ENCODE results near the gene PTPRM.

PTPRM gene

DNA sequence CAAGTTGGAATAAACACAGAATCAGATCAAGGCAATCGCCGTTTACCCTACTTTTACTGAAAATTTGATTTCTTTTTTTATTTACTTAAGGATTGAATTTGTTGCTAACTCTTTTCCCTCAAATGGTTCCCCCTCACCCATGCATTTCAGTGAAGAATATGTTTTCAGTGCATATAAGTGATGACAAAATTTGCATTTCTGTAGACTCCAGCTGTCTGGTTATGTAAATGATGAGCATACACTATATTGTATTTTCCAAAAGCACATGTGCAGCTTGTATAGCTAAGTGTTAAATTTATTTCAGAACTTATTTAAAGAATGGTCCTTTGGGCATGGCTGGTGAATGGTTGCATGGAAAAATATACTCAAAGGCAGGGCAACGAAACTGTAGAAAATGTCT lies 437.7 kb downstream of the PTPRM start:
- no peaks in the 10 kb centered on the region for H3K9me3 Mint-ChIP-seq

GRCh38 chr18:8005870-8006569 lies 438.9 kb downstream of the PTPRM start:
- no peak overlapping the region for H3K4me3 Mint-ChIP-seq
- no peaks in the 10 kb centered on the region for H3K27me3 Mint-ChIP-seq (ENCODE audit: low read depth, poor library complexity)
- H3K36me3 Mint-ChIP-seq (ENCODE audit: low read depth), result no peaks in the 10 kb centered on the region
- peaks cover 29% of the 10 kb centered on the region for H3K4me1 Mint-ChIP-seq
- no peak overlapping the region for H3K27ac Mint-ChIP-seq
- H3K9me3 Mint-ChIP-seq, result no peaks in the 10 kb centered on the region
- TF ChIP-seq CTCF (IDR thresholded peaks at IDR 0.05), result no peak
- DNase-seq, result no peak

More for the DNA sequence above, 437.7 kb downstream of the PTPRM start:
- no peaks in the 10 kb centered on the region for H3K27me3 Mint-ChIP-seq (ENCODE audit: low read depth, poor library complexity)
- TF ChIP-seq CTCF (IDR thresholded peaks at IDR 0.05), result no peak
- DNase-seq, result no peak
- no peak overlapping the region for H3K4me3 Mint-ChIP-seq
- no peaks in the 10 kb centered on the region for H3K36me3 Mint-ChIP-seq (ENCODE audit: low read depth)
- H3K4me1 Mint-ChIP-seq, result peaks cover 40% of the 10 kb centered on the region
- H3K27ac Mint-ChIP-seq, result no peak overlapping the region

DNA sequence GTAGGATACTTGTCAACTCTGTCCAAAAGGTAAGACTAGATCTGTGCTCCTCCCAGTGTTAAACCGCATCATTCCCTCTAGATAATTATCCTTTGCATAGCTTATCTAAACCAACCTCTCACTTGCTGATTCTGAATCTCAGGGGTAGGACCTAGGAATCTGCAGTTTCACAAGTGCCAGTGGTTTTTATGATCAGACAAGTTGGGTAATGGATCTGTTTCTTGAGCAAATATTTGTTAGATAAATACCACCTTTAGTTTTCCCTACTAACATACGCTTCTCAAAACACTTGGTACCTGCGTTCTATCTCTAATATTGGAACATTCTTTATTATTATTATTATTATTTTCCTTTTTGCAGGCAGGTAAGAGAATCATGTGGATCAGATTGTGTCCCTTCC lies 439.9 kb downstream of the PTPRM start:
- DNase-seq, result no peak
- no peak for TF ChIP-seq CTCF (IDR thresholded peaks at IDR 0.05)
- Mint-ChIP-seq H3K27me3 (ENCODE audit: low read depth, poor library complexity) (no peaks in the 10 kb centered on the region), H3K27ac (no peak overlapping the region), H3K36me3 (ENCODE audit: low read depth) (no peaks in the 10 kb centered on the region), H3K4me1 (peaks cover 20% of the 10 kb centered on the region), H3K4me3 (no peak overlapping the region), H3K9me3 (no peaks in the 10 kb centered on the region)

DNA sequence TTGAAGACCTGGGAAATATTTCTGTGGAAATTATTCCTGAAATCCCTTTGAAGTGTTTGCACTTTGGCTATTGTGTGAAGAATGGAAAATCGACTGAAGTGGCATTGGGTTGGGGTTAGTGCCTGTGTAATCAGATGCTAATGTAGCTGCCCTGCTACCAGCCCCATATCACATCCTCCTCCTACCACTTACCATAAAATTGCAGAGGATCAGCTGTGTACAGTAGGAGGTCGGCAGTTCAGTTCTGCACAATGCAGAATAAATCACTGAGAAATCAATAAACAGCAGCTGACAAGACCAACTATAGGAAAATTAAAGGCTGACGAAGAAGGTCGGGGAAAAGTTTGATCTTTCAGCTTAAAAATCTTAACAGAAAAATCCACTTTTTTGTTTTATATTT lies 440.9 kb downstream of the PTPRM start:
- Mint-ChIP-seq H3K27me3 (ENCODE audit: low read depth, poor library complexity) (no peaks in the 10 kb centered on the region), H3K9me3 (no peaks in the 10 kb centered on the region), H3K4me3 (no peak overlapping the region), H3K36me3 (ENCODE audit: low read depth) (no peaks in the 10 kb centered on the region), H3K4me1 (peaks cover 18% of the 10 kb centered on the region), H3K27ac (no peak overlapping the region)
- DNase-seq, result no peak
- no peak for TF ChIP-seq CTCF (IDR thresholded peaks at IDR 0.05)

GRCh38 chr18:8011361-8011760 lies 444.2 kb downstream of the PTPRM start:
- DNase-seq, result no peak
- H3K27me3 Mint-ChIP-seq (ENCODE audit: low read depth, poor library complexity), result no peaks in the 10 kb centered on the region
- TF ChIP-seq CTCF (IDR thresholded peaks at IDR 0.05), result no peak
- no peaks in the 10 kb centered on the region for H3K36me3 Mint-ChIP-seq (ENCODE audit: low read depth)
- H3K9me3 Mint-ChIP-seq, result no peaks in the 10 kb centered on the region
- no peak overlapping the region for H3K4me3 Mint-ChIP-seq
- no peak overlapping the region for H3K27ac Mint-ChIP-seq
- peaks cover 7% of the 10 kb centered on the region for H3K4me1 Mint-ChIP-seq

- Mint-ChIP-seq H3K36me3 (ENCODE audit: low read depth) (no peaks in the 10 kb centered on the region), H3K27me3 (ENCODE audit: low read depth, poor library complexity) (no peaks in the 10 kb centered on the region), H3K9me3 (no peaks in the 10 kb centered on the region), H3K4me3 (no peak overlapping the region), H3K4me1 (peaks cover 4% of the 10 kb centered on the region), H3K27ac (no peak overlapping the region)
- no peak for DNase-seq
- TF ChIP-seq CTCF (IDR thresholded peaks at IDR 0.05), result no peak
These were observed 444.8 kb downstream of the PTPRM start for GRCh38 chr18:8011906-8012305.
